ENCODE data around the gene CFAP100.
A peak's percentile ranks its signal among the peaks of the same experiment; 100 is the strongest.

Gene CFAP100

DNA sequence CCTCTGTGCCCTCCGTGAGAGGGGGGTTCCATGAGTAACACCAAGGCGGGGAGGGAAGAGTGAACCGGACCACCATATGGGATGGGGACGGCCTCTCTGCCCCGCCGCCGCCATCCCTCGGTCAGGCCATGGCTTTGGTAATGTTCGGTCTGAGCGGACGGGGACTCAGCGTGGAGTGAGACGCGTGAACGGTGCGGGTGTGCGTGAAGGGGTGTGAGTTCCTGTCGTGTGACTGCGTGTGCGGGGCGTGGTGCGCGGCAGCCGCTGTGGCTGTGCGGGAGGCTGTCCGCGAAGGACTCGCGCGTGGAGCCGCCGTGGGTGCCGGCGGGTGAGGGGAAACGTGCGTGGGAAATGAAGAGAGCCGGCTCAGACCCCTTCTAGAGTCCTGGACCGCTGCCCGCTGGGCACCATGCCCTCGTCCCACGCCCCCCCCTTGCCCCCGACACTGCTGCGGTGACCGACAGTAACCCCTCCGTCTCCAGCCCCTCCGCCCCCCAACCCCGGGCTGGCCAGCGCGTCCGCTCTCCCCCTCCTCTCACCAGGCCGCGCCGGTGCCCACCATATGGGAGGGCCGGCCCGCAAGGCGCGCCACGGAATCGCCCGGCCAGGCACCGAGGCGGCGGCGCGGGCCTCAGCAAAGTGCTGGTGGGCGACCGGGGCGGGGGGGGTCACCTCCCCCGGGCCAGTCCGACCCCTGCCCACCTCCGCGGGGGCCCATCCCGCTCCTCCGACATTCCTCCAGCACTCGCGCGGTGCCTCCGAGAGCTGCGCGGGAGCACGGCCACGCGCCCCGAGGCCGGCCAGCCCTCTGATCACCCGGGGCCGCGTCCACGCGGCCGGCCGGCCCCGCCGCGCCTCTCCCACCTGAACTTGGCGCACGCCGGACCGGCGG, 38.1 kb upstream of the CFAP100 start:
- DNase-seq (ENCODE audit: extremely low read depth in 1 of 2, low read depth in 1 of 2), result no peak

DNA sequence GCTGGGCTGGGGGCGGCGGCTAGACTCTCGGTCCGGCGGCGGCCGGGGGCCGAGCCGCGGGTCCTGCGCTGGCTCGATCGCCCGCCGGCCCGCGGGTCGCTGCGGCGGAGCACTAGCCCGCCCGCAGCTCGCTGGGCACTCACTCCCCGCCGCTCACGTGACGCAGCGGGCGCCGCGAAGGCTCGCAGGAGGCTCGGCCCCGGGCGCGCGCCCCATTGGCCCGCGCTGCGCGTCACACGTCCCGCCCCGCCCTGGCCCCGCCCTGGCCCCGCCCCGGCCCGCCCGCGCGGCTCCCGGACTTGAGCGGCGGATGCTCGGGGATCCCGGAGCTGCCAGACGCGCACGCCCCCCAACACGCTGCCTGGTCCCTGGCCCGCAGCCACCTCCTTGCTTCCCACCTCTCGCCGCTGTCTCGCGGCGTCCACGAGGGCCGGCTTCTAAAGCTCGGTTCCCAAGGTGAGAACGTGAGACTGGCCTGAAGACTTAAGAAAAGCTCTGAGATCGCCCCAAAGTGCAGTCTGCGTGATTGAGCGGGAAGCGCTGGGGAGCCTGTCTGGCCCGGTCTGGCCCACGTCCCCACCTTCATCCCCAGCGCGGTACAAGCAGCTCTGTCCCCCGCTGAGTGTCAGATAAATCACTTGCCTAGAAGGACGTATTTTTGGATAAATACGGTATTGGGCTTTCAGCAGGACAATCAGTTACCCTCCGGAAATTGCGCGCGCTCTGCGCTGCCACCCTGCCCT, 37.2 kb upstream of the CFAP100 start, which contains the start of gene KLF15:
TSS of gene KLF15 (minus strand) at position 114 of the 743 bp plus-strand sequence. CDS start 4,486 bp downstream, outside the sequence.
- peak; percentile 25 to 67 for DNase-seq (ENCODE audit: extremely low read depth in 1 of 2, low read depth in 1 of 2)

DNA sequence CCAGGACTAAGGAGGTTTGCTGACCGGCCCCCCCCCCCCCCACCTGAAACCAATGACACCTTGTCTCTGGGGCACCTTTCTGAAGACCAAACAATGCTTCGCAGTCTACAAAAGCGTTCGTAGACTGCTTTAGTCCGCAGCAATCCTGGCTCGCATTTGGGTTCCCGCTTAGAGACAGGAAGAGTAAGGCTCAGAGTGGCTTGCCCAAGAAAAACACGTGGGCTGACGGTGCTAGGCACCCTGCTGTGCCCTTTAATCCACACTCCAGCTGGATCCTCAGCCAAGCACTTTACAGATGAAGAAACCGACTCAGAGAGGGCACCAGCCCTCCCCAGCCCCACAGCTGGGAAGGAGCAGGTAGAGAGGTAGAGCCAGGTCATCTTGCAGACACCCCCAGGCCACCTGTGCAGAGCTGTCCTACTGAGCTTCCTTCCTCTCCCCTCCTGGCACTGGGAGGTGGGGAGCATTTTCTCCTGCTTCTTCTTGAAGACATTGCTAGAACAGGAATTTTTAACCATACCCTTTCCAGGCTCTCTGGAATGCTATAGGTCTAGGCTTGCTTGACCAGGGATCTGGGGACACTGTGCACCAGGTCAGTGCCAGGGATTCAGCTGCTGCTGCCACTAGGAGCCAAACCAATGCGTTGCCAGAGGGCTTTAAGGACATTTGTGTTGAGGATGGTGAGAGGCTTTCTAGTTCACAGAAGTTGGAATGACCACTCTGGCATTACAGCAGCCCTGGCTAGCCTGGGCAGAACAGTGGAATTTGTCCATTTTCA, 36.5 kb upstream of the CFAP100 start:
- no peak for DNase-seq (ENCODE audit: extremely low read depth in 1 of 2, low read depth in 1 of 2)

GRCh38 chr3:126358816-126359181, 35.9 kb upstream of the CFAP100 start:
- no peak for DNase-seq (ENCODE audit: extremely low read depth in 1 of 2, low read depth in 1 of 2)

DNA sequence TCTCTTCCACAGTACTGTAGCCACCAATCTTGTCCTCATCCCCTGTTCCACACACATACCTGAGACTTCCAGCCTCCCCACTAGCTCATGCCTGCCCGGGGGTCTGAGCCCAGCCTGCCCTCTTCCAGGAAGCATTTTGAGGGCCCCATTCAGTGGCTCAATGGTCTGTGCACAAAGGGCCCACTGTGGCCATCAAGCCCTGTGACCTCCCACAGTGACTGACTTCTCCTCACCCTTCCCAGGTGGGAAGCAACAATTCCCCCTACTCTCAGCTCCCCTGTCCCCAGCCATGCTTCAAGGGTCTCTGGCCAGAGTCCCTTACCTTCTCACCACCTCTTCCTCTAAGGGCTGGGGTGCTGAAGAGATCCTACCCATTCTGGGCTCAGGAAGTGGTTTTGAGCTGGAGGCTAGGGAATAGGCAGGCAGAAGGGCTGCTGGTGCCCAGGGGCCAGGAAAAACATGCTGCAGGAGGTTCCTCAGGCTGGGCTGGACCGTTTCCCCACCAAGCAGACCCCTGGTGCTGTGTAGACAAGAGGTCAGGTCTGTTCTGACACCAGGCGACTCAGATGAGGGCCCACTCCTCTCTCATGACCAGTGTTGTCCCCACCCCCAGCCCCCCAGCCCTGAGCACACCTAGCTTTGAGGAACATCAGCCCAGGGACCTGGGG, 34.5 kb upstream of the CFAP100 start:
- no peak for DNase-seq (ENCODE audit: extremely low read depth in 1 of 2, low read depth in 1 of 2)

DNA sequence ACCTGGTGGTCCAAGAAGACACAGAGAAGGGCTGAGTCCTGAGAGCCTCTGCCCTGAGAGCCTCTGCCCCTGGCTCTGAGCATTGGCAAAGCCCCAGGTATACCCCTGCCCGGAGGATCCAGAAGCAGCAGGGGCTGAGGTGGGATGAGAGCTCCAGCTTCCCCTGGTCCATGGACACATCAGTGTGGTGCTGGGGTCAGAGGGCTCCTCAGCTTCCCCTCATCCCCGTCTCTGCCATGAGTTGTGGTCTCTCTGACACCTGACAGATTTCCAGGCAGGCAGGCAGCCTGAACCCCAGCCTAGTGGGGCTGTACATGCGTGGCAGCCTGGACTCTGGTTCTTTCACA, 34.0 kb upstream of the CFAP100 start:
- DNase-seq (ENCODE audit: extremely low read depth in 1 of 2, low read depth in 1 of 2), result no peak

GRCh38 chr3:126361211-126361610, 33.5 kb upstream of the CFAP100 start:
- no peak for DNase-seq (ENCODE audit: extremely low read depth in 1 of 2, low read depth in 1 of 2)

DNA sequence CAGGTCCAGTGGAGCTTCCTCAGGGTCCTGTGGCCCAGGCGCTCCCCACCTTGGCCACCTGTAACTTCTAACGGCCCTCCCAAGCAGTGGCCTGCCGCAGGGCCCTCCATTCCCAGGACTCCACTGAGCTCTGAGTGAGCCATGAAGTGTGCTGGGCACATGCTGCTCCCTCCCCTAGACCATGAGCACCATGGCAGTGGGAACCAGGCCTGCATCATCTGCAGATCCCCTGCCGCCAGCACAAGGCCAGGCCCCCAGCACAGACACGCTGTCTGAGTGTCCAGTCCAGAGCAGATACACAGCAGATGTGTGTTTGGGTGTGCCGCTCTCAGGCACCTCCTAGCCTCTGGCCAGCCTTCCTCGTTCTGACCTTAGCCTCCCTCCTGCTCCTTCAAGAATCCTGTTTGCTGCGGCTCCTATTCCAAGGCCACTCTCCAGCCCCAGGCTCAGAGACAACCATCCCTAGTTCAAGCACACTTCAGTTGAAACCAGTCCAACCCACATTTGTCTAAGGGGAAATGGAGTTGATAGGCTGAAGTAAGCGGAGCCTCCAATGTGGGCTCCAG, 30.5 kb upstream of the CFAP100 start:
- DNase-seq (ENCODE audit: extremely low read depth in 1 of 2, low read depth in 1 of 2), result no peak

DNA sequence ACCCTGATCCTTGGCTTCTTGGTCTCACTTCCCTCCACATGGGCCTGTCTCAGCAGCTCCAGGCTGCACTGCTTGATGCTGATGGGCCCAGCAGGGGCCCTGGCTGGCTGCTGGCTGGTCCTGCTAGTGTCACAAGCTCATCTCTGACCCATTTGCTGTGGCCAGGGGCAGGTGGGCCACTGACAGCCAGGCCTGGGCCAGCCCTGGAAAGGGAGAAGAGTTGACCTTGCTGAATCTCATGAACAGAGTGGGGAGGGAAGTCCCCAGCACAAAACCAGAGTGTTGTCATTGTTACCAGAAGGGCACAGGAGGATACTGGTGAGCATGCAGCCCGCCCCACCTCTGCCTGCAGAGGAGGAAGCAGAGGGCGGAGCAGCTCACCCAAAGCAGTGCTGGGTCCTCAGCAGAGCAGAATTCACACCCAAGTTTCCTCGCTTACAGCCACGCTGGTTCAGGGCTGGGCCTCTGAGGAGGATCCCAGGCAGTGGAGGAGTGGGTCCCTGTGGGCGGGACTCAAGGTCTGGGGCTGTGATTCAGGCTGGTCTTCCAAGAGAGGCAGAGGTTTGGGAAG, 29.9 kb upstream of the CFAP100 start:
- DNase-seq (ENCODE audit: extremely low read depth in 1 of 2, low read depth in 1 of 2), result no peak

GRCh38 chr3:126365351-126366277, 29.1 kb upstream of the CFAP100 start:
- DNase-seq (ENCODE audit: extremely low read depth in 1 of 2, low read depth in 1 of 2), result no peak

DNA sequence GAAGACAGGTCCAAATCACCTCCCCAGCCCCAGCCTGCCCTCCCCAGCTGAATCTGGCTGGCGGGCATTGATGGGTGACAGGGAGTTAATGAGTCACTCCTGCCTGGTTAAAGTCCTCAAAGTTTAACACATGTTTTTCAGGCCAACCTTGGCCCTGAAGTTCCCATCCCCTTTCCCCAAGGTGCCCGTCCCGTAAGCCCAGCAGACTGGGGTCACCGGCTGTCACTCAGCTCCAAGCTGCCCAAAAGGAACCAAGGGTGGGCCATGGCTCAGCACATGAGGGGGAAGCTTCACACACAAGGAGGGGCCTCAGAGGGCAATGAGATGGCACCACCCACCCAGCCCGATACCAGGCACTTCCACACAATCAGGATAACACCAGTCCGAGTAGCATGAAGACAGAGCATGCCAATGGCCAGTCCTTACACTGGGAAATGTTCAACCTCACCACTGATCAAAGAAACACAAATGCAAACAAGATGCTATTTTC, 27.3 kb upstream of the CFAP100 start:
- no peak for DNase-seq (ENCODE audit: extremely low read depth in 1 of 2, low read depth in 1 of 2)

DNA sequence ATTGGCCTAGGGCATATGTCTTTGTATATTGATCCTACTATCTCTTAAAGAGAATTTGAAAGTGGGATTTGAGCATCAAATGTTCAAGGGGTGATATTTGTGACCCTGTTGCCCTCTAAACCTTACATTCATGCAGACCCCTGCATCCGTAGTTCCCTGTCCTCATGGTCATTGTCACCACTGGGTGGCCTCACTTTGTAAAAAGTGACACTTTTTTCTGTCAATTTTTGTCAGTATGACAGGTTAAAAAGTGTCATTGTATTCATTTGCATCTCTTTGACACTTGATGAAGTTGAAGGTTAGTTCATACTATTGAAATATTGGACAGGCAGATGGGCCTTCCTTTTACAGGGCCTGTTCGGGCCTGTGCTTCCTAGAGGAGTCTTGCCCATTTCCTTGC, 25.2 kb upstream of the CFAP100 start:
- no peak for DNase-seq (ENCODE audit: extremely low read depth in 1 of 2, low read depth in 1 of 2)

DNA sequence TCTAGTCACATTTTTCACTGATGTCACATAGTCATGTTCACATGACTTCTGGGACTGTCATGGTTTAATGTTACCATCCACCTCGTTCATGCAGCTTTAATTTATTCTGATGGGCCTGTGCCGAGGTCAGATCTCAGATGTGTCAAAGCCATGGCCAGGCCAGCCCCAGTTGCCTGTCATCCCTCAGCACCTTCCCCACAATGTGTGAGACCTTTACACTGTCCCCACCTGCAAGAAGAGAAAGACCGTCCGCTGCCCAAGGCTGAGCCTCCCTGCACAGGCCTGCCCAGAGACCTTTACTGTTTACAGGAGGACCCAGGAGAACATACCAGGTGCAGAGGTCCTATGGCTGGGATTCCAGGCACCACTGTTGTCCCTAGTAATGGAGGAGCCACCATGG, 24.7 kb upstream of the CFAP100 start:
- no peak for DNase-seq (ENCODE audit: extremely low read depth in 1 of 2, low read depth in 1 of 2)

- no peak for DNase-seq (ENCODE audit: extremely low read depth in 1 of 2, low read depth in 1 of 2)
Observed at GRCh38 chr3:126370606-126371005, 24.1 kb upstream of the CFAP100 start.

GRCh38 chr3:126371096-126371705, 23.5 kb upstream of the CFAP100 start:
- DNase-seq (ENCODE audit: extremely low read depth in 1 of 2, low read depth in 1 of 2), result no peak

- no peak for DNase-seq (ENCODE audit: extremely low read depth in 1 of 2, low read depth in 1 of 2)
Observed at GRCh38 chr3:126372413-126373145, 22.1 kb upstream of the CFAP100 start.

DNA sequence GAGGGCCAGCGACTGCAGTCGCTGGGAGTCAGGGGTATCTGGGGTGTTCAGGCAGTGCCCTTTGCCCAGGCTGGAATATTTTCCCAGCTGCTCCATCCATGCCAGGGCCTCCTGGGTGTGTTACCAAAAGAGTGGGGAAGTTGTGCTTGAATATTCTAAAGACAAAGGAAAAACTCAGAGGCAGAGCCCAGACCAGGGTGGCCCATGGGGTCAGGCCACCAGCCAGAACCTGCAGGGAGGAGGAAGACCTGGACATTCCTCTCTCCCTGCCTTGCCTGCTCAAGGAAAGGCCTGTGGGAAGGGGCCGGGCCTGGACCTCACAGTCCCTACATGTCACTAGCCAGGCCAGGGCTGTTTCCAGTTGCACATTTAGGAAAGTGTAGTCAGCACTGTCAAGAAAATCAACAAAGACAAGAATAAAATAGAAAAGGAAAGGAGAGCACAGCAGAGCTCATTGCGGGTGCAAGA, 21.5 kb upstream of the CFAP100 start:
- no peak for DNase-seq (ENCODE audit: extremely low read depth in 1 of 2, low read depth in 1 of 2)

Data from activated CD8-positive, alpha-beta memory T cell treated with anti-CD3 and anti-CD28 coated beads for 1 hour (primary cell).